Loucy (cell line): ENCODE data around the gene OR2T10.
"Not testable (repeated sequence)": the region's sequence is repeated elsewhere in the genome, so short reads cannot be mapped to it uniquely, and the experiment has no call there.

Experiments
- EZH2phosphoT487 ChIP-seq: fragments of 200-600 bp; IDR thresholded peaks from 2 replicates; pipeline ENCODE4 v1.6.1; 2018; ENCODE audit warnings: antibody characterized with exemption, mild to moderate bottlenecking, moderate library complexity, borderline replicate concordance
- TF ChIP-seq, protein P1 (sequence below): fragments of 200-600 bp; sonication (generic); conservative IDR thresholded peaks from 2 replicates; pipeline ENCODE4 v1.5.1; 2014; ENCODE audit warnings: mild to moderate bottlenecking, antibody characterized with exemption, low read length

DNA sequence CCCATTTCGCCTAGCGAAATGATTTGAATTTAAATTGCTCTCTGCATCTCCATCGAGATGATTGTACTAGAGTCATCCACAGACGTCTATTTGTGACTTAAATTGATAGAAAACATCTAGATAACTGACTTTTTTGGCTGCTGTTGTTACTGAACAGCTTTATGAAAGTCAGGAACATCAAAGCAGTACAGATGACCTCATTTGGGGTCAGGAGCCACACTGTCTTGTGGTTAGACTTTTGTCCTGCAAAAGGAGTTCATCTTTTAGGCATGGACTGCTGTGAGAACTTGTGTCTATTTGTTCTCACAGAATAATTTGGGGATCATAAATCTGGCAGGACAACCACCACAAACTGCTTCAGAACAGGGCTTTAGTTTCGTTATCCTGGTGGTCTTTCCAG is 42.2 kb upstream of the OR2T10 start:
- TF ChIP-seq, protein P1, sequence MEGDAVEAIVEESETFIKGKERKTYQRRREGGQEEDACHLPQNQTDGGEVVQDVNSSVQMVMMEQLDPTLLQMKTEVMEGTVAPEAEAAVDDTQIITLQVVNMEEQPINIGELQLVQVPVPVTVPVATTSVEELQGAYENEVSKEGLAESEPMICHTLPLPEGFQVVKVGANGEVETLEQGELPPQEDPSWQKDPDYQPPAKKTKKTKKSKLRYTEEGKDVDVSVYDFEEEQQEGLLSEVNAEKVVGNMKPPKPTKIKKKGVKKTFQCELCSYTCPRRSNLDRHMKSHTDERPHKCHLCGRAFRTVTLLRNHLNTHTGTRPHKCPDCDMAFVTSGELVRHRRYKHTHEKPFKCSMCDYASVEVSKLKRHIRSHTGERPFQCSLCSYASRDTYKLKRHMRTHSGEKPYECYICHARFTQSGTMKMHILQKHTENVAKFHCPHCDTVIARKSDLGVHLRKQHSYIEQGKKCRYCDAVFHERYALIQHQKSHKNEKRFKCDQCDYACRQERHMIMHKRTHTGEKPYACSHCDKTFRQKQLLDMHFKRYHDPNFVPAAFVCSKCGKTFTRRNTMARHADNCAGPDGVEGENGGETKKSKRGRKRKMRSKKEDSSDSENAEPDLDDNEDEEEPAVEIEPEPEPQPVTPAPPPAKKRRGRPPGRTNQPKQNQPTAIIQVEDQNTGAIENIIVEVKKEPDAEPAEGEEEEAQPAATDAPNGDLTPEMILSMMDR: not testable (repeated sequence)
- not testable (repeated sequence) for TF ChIP-seq EZH2phosphoT487
